HTR-8/SVneo (cell line): ENCODE results near the gene QSOX1.
"Not testable (repeated sequence)": the region's sequence is repeated elsewhere in the genome, so short reads cannot be mapped to it uniquely, and the experiment has no call there.

ENCODE experiments used
- DNase-seq: peaks from one replicate; pipeline ENCODE4 v3.0.0; 2011; ENCODE audit warnings: low spot score, mixed read lengths; ENCODE audit not compliant: insufficient read length
- FAIRE-seq: peaks from 2 replicates; lab custom pipeline; 2011; peaks lifted over from hg19 to GRCh38; lab: Jason Lieb, UNC

Gene QSOX1, protein sequence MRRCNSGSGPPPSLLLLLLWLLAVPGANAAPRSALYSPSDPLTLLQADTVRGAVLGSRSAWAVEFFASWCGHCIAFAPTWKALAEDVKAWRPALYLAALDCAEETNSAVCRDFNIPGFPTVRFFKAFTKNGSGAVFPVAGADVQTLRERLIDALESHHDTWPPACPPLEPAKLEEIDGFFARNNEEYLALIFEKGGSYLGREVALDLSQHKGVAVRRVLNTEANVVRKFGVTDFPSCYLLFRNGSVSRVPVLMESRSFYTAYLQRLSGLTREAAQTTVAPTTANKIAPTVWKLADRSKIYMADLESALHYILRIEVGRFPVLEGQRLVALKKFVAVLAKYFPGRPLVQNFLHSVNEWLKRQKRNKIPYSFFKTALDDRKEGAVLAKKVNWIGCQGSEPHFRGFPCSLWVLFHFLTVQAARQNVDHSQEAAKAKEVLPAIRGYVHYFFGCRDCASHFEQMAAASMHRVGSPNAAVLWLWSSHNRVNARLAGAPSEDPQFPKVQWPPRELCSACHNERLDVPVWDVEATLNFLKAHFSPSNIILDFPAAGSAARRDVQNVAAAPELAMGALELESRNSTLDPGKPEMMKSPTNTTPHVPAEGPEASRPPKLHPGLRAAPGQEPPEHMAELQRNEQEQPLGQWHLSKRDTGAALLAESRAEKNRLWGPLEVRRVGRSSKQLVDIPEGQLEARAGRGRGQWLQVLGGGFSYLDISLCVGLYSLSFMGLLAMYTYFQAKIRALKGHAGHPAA

GRCh38 chr1:180154325-180155181 is at the start of gene QSOX1:
Gene QSOX1, plus strand, starts transcription at chr1:180154869. Its CDS starts 39 bp downstream, at chr1:180154908.
- FAIRE-seq (no peak), DNase-seq (peak; percentile 90)

GRCh38 chr1:180112091-180112490 is 42.6 kb upstream of the QSOX1 start:
- DNase-seq, result no peak
- no peak for FAIRE-seq

DNA sequence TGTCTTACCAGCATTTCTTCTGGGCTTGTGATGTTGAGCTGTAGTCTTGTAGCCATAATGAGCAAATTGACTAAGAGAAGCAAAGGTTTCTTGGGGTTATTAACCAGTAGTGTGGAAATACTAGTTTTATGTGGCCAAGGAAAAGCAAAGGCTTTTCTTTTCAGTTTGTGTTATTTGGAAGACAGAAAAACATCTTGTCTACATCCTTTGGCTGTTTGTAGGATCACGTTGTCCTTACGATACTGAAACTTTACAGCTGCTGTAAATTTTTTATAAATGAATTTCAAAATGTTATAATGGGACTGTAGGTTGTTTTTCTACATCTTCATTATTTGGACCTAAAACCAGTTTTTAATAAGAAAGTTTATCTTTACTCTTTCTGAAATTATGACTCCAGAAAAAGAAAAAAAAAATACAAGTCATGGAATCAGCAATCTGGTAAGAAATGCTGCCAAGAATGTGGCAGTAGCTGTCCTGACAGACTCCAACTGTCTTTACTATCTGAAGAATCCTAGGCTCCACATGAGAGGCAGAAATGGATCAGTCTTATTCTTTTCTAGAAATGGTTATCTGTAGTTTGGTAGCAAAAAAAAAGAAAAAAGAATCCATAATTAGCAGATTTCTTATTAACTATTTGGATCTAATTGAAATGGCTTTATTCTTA is 41.6 kb upstream of the QSOX1 start:
- DNase-seq (no peak), FAIRE-seq (no peak)

- DNase-seq (no peak), FAIRE-seq (no peak)
Measured at GRCh38 chr1:180114396-180114945, 40.2 kb upstream of the QSOX1 start.

DNA sequence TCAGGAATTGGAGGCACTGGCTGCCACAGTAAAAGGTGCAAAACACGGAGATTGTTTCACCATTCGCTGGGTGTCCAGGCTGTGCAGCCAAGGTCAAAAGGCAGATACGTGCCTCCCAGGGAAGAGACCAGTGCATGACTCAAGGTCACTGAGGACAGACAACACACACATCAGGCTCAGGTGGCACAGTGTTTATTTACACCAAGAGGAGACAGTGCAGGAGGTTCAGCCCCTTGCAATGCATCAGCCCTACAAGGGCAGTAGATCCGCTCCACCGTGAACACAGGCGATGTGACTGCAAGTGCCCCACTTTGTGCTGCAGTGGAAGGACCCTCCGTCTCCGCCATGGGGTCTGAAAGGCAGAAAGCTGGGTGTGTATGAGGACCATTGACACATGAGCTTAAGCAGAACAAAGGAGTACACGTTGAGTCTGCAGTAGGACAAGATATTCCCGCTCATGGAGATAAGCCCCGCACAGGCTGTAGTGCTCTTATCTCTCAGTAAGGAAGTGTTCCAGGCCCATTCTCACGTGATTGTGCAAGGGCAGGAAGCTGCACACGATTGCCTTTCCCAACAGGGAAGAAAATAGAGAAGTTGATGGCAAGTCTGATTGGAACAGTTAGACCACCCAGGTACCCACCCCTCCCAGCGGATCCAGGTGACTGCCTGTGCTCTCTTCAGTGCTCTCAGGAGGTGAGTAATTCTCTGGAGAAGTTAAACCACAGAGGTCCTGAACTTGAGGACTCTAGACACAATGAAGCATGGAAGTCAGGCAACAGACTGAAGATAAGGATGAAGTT is 37.5 kb upstream of the QSOX1 start:
- FAIRE-seq, result peak; percentile 13

DNA sequence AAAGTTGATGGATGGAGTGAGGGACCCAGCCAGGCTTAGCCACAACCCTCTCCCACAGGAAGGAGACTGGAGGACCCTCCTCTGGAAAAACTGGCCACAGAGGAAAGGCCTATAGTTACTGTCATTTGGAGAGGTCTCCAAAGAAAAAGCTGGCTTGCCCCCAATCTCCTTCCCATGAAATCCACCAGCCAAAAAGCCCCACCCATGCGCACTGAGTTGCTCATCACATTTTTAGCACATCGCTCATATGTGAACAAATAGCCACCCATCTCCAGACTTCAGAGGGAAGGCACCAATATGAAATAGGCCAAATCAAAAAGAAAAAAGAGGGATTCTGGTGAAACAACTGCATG is 36.9 kb upstream of the QSOX1 start:
- FAIRE-seq, result no peak
- DNase-seq, result peak; percentile 32

More for the DNA sequence above, 37.5 kb upstream of the QSOX1 start:
- DNase-seq, result no peak

DNA sequence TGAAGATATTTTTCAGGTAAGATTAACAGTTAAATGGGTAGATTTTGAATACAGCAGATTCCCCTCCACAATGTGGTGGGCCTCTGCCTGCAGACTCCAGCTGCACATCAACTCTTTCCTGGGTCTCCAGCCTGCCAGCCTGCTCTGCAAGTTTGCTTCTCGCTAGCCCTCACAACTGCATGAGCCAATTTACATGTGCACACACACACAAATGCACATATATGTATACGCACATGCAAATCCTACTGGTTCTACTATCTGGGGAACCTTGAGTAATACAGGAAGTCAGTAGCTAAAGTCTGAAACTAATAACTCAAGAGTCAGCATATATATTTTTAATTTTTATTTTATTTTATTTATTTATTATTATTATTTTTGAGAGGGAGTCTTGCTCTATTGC is 34.8 kb upstream of the QSOX1 start:
- DNase-seq (no peak), FAIRE-seq (no peak)

DNA sequence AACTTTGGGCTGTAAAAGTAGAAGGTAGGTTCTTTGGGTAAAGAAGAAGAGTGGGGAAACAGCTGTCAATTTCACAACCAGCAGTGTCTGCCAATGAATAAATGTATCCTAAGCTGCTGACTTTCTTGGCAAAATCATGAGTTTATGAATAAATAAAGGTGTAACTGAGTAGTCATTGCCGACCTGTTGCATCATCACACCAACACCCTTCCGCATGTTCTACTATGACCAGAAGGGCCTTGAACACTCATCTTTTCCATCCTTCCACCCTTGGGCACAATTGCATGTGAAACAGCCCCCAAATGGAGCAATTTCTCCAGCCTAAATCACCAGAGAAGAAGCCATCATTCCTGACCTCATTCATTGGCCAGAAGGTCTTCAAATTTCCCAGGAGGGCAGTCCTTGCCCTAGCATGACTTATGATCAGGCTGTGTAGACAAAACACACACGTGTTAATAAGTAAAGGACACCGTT is 31.2 kb upstream of the QSOX1 start:
- no peak for FAIRE-seq
- DNase-seq, result no peak

DNA sequence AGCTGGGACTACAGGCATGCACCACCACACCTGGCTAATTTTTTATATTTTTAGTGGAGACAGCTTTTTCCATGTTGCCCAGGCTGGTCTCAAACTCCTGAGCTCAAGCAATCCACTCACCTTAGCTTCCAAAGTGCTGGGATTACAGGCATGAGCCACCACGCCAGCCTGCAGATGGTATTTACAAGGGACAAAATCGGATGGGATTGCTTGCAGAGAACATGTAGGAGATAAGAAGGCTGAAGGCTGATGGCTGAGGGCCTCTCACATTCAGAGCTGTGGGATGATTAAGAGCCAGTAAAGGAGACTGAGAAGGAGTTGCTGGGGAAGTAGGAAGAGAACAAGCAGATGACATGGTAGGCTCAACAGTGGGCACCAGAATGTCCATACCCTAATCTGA is 24.0 kb upstream of the QSOX1 start:
- FAIRE-seq (no peak), DNase-seq (no peak)

DNA sequence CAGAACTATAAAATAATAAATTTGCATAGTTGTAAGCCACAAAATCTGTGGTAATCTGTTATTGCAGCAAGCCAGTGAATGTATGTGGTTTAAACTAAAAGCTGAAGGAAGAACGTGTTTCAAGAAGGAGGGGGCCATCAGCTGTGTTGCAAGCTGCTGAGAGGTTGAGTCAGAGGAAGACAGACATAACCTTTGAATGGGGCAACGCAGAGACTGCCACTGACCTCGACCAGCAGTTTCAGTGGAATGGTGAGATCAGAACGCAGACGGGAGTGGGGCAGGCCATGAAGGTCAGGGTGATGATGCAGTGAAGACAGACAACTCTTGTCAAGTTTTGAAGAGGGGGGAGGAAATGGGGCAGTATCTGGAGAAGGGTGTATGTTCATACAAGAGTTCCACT is 23.2 kb upstream of the QSOX1 start:
- DNase-seq (peak; percentile 41), FAIRE-seq (peak; percentile 76)

DNA sequence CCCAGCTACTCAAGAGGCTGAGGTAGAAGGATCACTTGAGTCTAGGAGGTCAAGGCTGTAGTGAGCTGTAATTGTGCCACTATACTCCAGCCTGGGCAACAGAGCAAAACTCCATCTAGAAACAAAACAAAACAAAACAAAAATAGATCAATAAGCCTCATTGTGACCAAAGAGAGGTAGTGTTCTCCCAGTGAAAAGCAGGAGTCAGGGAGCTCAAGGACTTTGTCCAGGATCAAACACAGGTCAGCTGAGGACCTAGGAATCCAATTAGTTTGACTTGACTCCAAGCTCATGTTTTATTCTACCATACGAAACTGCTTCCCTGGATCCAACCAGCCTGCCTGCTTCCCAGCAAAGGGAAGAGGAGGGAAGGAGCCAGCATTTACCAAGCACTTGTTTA is 21.5 kb upstream of the QSOX1 start:
- FAIRE-seq (no peak), DNase-seq (no peak)

DNA sequence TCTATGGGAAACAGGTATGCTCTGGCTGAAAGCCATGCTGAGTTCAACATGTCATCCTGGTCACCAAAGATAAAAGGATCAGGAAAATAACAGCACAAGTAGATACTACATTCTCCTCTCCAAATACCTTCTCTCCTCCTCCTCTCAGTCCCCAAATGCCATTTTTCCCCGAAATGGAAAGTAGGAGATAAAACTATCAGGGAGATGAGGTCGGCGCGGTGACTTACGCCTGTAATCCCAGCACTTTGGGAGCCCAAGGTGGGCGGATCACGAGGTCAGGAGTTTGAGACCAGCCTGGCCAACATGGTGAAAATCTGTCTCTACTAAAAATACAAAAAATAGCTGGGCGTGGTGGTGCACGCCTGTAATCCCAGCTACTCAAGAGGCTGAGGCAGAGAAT is 21.0 kb upstream of the QSOX1 start:
- DNase-seq, FAIRE-seq: not testable (repeated sequence)

GRCh38 chr1:180135535-180135934 is 19.1 kb upstream of the QSOX1 start:
- no peak for DNase-seq
- no peak for FAIRE-seq

DNA sequence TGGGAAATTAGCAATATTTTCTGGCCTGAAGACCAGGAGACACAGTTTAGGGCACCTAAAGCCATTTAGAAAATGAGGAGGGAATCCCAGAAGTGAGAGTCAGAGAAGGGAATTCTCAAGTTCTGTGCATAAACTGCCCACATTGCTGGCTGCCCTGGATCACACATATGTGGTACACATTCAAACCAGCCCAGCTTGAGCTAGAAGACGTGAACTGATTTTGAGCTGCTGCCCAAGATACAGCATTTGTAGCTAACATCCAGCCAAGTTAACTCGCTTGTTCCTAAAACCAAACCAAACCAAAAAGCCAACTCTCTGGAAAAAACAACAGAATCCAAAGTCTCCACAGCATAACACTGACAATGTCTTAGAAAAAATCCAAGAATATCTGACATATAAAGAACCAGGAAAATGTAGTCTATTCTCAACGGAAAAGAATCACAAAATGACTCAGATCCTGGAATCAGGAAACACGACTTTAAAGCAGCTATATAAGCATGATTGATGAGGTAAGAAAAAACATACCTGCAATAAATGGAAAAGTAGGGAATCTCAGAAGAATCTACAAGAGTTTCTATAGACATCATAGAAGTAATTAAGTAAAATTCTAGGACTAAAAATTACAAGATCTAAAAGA is 18.2 kb upstream of the QSOX1 start:
- DNase-seq, result no peak
- no peak for FAIRE-seq

GRCh38 chr1:180136968-180137356 is 17.7 kb upstream of the QSOX1 start:
- no peak for DNase-seq
- no peak for FAIRE-seq

DNA sequence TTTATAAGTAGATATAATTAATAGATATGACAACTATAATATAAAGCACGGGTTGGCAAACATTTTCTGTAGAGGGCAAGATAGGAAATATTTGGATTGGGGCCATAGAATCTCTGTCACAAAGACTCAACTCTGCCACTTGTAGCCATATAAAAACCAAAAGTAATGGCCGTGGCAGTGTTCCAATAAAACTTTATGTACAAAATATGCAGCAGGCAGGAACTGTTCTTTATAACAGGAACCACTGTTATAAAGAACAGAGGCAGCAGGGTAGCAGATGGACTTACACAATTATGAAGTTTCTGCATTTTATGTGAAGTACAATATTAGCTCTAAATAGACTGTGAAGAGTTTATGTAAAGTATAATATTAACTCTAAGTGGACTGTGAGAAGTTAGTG is 16.9 kb upstream of the QSOX1 start:
- DNase-seq (no peak), FAIRE-seq (no peak)

GRCh38 chr1:180141381-180141934 is 13.2 kb upstream of the QSOX1 start:
- FAIRE-seq (no peak), DNase-seq (no peak)

GRCh38 chr1:180143359-180143758 is 11.3 kb upstream of the QSOX1 start:
- no peak for FAIRE-seq
- no peak for DNase-seq
